Neural cell (in vitro differentiated cells): ENCODE data around the gene ABCC8. TPM values are rescaled to one million over a fixed set of nuclear protein-coding genes. Genes with fewer than 3 reads are reported as not detected.

ENCODE experiments used
- H2AFZ ChIP-seq: fragments of 200-600, 300-800 bp; sonication (generic), shearing (Covaris generic); 2 replicates; pipeline ENCODE4 v1.6.0; 2014; ENCODE audit warnings: low read depth, mild to moderate bottlenecking, antibody characterized with exemption, low read length, moderate library complexity
- H3F3A ChIP-seq: fragments of 200-600 bp; shearing (Covaris generic); 2 replicates; pipeline ENCODE4 v1.6.1; 2016; ENCODE audit warnings: mild to moderate bottlenecking, moderate library complexity, mixed read lengths, antibody characterized with exemption, low read length; ENCODE audit not compliant: insufficient read depth, poor library complexity, severe bottlenecking
- H3K27ac ChIP-seq: fragments of 200-600, 300-800 bp; sonication (generic), shearing (Covaris generic); 2 replicates; pipeline ENCODE4 v1.5.1; 2014; ENCODE audit warnings: mild to moderate bottlenecking, low read length, moderate library complexity
- H3K27me3 ChIP-seq: fragments of 300-800, 200-600 bp; sonication (generic), shearing (Covaris generic); 2 replicates; pipeline ENCODE4 v1.6.0; 2014; ENCODE audit warnings: mild to moderate bottlenecking, low read depth, low read length, moderate library complexity; ENCODE audit not compliant: insufficient read depth
- H3K36me3 ChIP-seq: fragments of 300-800, 200-600 bp; sonication (generic), shearing (Covaris generic); 2 replicates; pipeline ENCODE4 v1.5.1; 2014; ENCODE audit warnings: mild to moderate bottlenecking, antibody characterized with exemption, low read length, moderate library complexity; ENCODE audit not compliant: insufficient read depth
- H3K4me2 ChIP-seq: fragments of 300-800, 200-600 bp; sonication (generic), shearing (Covaris generic); 2 replicates; pipeline ENCODE4 v1.6.0; 2014; ENCODE audit warnings: mild to moderate bottlenecking, low read length
- H3K4me3 ChIP-seq: fragments of 300-800, 200-600 bp; sonication (generic), shearing (Covaris generic); 2 replicates; pipeline ENCODE4 v1.5.1; 2014; ENCODE audit warnings: mild to moderate bottlenecking, low read length, moderate library complexity
- H3K79me2 ChIP-seq: fragments of 200-600 bp; shearing (Covaris generic); replicated peaks from 2 replicates; pipeline ENCODE4 v1.6.0; 2014; ENCODE audit warnings: mild to moderate bottlenecking, low read length, moderate library complexity; ENCODE audit not compliant: insufficient read depth
- H3K9ac ChIP-seq: fragments of 300-800, 200-600 bp; sonication (generic), shearing (Covaris generic); 2 replicates; pipeline ENCODE4 v1.6.1; 2016; ENCODE audit warnings: mild to moderate bottlenecking, low read length, mixed read lengths
- H3K9me2 ChIP-seq: fragments of 200-600 bp; shearing (Covaris generic); 2 replicates; pipeline ENCODE4 v1.6.1; 2016; ENCODE audit warnings: mild to moderate bottlenecking, low read length, mixed read lengths; ENCODE audit not compliant: insufficient read depth
- H3K9me3 ChIP-seq: fragments of 200-600, 300-800 bp; sonication (generic), shearing (Covaris generic); 2 replicates; pipeline ENCODE4 v1.6.1; 2016; ENCODE audit warnings: mild to moderate bottlenecking, mixed run types, low read length, moderate library complexity, mixed read lengths
- H4K20me1 ChIP-seq: fragments of 200-600 bp; shearing (Covaris generic); 2 replicates; pipeline ENCODE4 v1.6.1; 2016; ENCODE audit warnings: mild to moderate bottlenecking, mixed run types; ENCODE audit not compliant: insufficient read depth
- EP300 ChIP-seq: fragments of 450-650 bp; conservative IDR thresholded peaks from 2 replicates; pipeline ENCODE4 v1.6.1; 2014; ENCODE audit warnings: antibody characterized with exemption, mild to moderate bottlenecking, moderate library complexity; ENCODE audit not compliant: poor library complexity, severe bottlenecking
- EZH2 ChIP-seq: fragments of 200-600, 300-800 bp; shearing (Covaris generic), sonication (generic); IDR thresholded peaks from 2 replicates; pipeline ENCODE4 v1.6.1; 2014; ENCODE audit warnings: antibody characterized with exemption, low read length, borderline replicate concordance, mild to moderate bottlenecking; ENCODE audit not compliant: insufficient read depth, poor library complexity, severe bottlenecking
- MXI1 ChIP-seq: fragments of 450-650 bp; conservative IDR thresholded peaks from 2 replicates; pipeline ENCODE4 v1.6.1; 2014; ENCODE audit warnings: antibody characterized with exemption, mild to moderate bottlenecking; ENCODE audit not compliant: poor library complexity, severe bottlenecking
- POLR2AphosphoS5 ChIP-seq: IDR thresholded peaks from 2 replicates; pipeline ENCODE4 v1.6.1; 2012
- RAD21 ChIP-seq: fragments of 450-650 bp; conservative IDR thresholded peaks from 2 replicates; pipeline ENCODE4 v1.6.1; 2014; ENCODE audit warnings: antibody characterized with exemption, mild to moderate bottlenecking, moderate library complexity
- SMC3 ChIP-seq: fragments of 450-650 bp; conservative IDR thresholded peaks from 2 replicates; pipeline ENCODE4 v1.6.1; 2014; ENCODE audit warnings: antibody characterized with exemption, mild to moderate bottlenecking, moderate library complexity; ENCODE audit not compliant: poor library complexity
- TAF1 ChIP-seq: IDR thresholded peaks from 2 replicates; pipeline ENCODE4 v1.6.1; 2012; ENCODE audit warnings: low read depth
- polyA plus RNA-seq: library from polyadenylated mRNA; depleted of rRNA; stranded (reverse); fragments of >200 nt; gene quantifications from 2 replicates; pipeline ENCODE4 v1.2.3, GENCODE V29; 2014
- TF ChIP-seq, protein P1 (sequence below): IDR thresholded peaks from 2 replicates; pipeline ENCODE4 v1.6.1; 2012; ENCODE audit warnings: borderline replicate concordance
- TF ChIP-seq, protein P2 (sequence below): fragments of 450-650 bp; IDR thresholded peaks from 2 replicates; pipeline ENCODE4 v1.5.1; 2014; ENCODE audit warnings: antibody characterized with exemption, mild to moderate bottlenecking, moderate library complexity; ENCODE audit not compliant: poor library complexity, severe bottlenecking

Gene ABCC8
- polyA plus RNA-seq, 1 donor from 2014 or later = 13.2 TPM

DNA sequence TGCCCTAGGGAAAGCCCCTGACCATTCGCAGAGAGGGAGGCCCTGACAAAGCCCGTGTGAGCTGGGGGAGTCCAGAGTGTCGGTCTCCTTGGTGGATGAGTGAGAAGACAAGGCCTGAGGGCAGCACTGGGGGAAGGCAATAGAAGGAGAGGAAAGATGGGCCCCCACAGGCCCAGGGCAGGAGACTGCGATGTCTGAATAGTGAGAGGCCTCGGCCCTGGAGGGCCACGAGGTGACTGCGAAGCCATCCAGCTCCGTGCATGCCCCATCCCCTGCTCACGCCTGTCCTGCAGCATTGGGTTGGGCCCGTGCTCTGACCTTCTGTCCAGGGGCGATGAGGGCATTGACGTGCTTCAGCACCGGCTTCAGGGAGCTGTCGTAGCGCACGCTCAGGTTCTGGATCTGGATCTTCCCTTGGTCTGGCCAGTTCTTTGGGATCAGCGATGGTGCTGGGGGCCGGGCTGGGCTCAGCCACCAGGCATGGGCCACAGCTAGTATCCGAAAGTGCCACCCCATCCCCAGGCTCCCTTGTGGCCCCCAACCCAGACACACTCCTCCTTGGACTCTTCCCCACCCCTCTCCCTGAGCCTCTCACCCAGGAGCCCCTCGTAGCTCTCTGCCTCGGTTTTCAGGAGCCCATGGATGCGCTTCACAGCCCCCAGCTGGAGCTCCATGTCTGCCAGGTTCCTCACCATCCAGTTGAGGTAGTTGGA lies 79.9 kb downstream of the ABCC8 start:
- Histone ChIP-seq H4K20me1 (no peaks in the 10 kb centered on the region), H3K79me2 (no peaks in the 10 kb centered on the region), H3K9me3 (no peaks in the 10 kb centered on the region), H3K27ac (no peak overlapping the region), H3K36me3 (no peaks in the 10 kb centered on the region), H3K27me3 (no peaks in the 10 kb centered on the region), H3K9me2 (no peaks in the 10 kb centered on the region), H3K9ac (no peak overlapping the region), H3K4me2 (no peak overlapping the region), H3K4me3 (no peak overlapping the region), H3F3A (no peaks in the 10 kb centered on the region), H2AFZ (no peak overlapping the region)
- TF ChIP-seq TAF1 (no peak), SMC3 (no peak), EZH2 (no peak), MXI1 (no peak), EP300 (no peak), RAD21 (no peak), POLR2AphosphoS5 (no peak)
- TF ChIP-seq, protein P1, sequence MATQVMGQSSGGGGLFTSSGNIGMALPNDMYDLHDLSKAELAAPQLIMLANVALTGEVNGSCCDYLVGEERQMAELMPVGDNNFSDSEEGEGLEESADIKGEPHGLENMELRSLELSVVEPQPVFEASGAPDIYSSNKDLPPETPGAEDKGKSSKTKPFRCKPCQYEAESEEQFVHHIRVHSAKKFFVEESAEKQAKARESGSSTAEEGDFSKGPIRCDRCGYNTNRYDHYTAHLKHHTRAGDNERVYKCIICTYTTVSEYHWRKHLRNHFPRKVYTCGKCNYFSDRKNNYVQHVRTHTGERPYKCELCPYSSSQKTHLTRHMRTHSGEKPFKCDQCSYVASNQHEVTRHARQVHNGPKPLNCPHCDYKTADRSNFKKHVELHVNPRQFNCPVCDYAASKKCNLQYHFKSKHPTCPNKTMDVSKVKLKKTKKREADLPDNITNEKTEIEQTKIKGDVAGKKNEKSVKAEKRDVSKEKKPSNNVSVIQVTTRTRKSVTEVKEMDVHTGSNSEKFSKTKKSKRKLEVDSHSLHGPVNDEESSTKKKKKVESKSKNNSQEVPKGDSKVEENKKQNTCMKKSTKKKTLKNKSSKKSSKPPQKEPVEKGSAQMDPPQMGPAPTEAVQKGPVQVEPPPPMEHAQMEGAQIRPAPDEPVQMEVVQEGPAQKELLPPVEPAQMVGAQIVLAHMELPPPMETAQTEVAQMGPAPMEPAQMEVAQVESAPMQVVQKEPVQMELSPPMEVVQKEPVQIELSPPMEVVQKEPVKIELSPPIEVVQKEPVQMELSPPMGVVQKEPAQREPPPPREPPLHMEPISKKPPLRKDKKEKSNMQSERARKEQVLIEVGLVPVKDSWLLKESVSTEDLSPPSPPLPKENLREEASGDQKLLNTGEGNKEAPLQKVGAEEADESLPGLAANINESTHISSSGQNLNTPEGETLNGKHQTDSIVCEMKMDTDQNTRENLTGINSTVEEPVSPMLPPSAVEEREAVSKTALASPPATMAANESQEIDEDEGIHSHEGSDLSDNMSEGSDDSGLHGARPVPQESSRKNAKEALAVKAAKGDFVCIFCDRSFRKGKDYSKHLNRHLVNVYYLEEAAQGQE = no peak
- TF ChIP-seq, protein P2, sequence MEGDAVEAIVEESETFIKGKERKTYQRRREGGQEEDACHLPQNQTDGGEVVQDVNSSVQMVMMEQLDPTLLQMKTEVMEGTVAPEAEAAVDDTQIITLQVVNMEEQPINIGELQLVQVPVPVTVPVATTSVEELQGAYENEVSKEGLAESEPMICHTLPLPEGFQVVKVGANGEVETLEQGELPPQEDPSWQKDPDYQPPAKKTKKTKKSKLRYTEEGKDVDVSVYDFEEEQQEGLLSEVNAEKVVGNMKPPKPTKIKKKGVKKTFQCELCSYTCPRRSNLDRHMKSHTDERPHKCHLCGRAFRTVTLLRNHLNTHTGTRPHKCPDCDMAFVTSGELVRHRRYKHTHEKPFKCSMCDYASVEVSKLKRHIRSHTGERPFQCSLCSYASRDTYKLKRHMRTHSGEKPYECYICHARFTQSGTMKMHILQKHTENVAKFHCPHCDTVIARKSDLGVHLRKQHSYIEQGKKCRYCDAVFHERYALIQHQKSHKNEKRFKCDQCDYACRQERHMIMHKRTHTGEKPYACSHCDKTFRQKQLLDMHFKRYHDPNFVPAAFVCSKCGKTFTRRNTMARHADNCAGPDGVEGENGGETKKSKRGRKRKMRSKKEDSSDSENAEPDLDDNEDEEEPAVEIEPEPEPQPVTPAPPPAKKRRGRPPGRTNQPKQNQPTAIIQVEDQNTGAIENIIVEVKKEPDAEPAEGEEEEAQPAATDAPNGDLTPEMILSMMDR = no peak

DNA sequence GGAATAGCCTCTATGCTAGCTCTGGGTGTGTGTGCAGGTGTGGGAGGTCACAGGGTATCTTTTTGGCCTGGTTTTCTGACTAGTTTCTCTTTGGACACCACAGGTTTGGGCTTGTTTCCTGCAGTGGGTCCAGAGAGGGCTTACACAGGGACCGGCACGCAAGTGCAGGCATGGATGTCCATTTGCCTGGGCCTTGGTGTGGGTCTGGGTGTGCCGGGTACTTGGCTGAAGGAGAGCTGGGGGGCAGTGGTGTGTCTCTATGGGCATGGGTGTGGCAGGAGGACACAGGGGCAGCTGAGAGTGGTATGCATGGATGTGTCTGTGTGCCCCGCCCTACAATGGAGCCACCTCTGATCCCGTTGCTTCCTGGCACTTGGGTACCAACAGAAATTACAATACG lies 80.7 kb downstream of the ABCC8 start:
- H3K4me2 ChIP-seq = no peak overlapping the region
- H3K27ac ChIP-seq = no peak overlapping the region
- H3K9ac ChIP-seq = no peak overlapping the region
- no peak overlapping the region for H2AFZ ChIP-seq
- TF ChIP-seq SMC3 = no peak
- TF ChIP-seq EP300 = no peak
- TF ChIP-seq MXI1 = no peak
- TF ChIP-seq, protein P1 = no peak
- no peak overlapping the region for H3K4me3 ChIP-seq
- H3K27me3 ChIP-seq = no peaks in the 10 kb centered on the region
- H3K9me3 ChIP-seq = no peaks in the 10 kb centered on the region
- H4K20me1 ChIP-seq = no peaks in the 10 kb centered on the region
- H3K36me3 ChIP-seq = no peaks in the 10 kb centered on the region
- H3K9me2 ChIP-seq = no peaks in the 10 kb centered on the region
- no peaks in the 10 kb centered on the region for H3K79me2 ChIP-seq
- H3F3A ChIP-seq = no peaks in the 10 kb centered on the region
